GM13976 (cell line): ENCODE data around the gene PXDC1.

Source experiments
- DNase-seq: peaks from one replicate; pipeline ENCODE4 v3.0.0; 2012; ENCODE audit warnings: low spot score
- CTCF ChIP-seq: IDR thresholded peaks from 2 replicates; pipeline ENCODE4 v1.5.1; 2012; ENCODE audit warnings: borderline replicate concordance, mild to moderate bottlenecking; ENCODE audit not compliant: insufficient read depth; ENCODE audit errors: extremely low read depth, missing control alignments, control extremely low read depth
- in situ Hi-C: fragments of 300-500 bp; cut with MboI; formaldehyde crosslinking; loops from one replicate; pipeline ENCODE4 v1.12.0; 2022; ENCODE audit warnings: low sequenced_read_pairs, mixed read lengths, inconsistent platforms; ENCODE audit not compliant: unreplicated experiment

Gene PXDC1

GRCh38 chr6:3742426-3743344, 8.8 kb downstream of the PXDC1 start:
- DNase-seq, result peak; percentile 88
- TF ChIP-seq CTCF, result peak; percentile 89
- in situ Hi-C loops, result loop anchor here (25.0 kb wide), 1 partner anchor 420 kb away; no protein-coding TSS in a partner anchor

- in situ Hi-C loops, result loop anchor here (25.0 kb wide), 1 partner anchor 420 kb away; no protein-coding TSS in a partner anchor
- DNase-seq, result no peak
- no peak for TF ChIP-seq CTCF
Observed at GRCh38 chr6:3742076-3742425, 9.5 kb downstream of the PXDC1 start.

GRCh38 chr6:3741477-3741871, 10.0 kb downstream of the PXDC1 start:
- DNase-seq, result no peak
- in situ Hi-C loops, result loop anchor here (25.0 kb wide), 1 partner anchor 421 kb away; no protein-coding TSS in a partner anchor
- TF ChIP-seq CTCF, result no peak

DNA sequence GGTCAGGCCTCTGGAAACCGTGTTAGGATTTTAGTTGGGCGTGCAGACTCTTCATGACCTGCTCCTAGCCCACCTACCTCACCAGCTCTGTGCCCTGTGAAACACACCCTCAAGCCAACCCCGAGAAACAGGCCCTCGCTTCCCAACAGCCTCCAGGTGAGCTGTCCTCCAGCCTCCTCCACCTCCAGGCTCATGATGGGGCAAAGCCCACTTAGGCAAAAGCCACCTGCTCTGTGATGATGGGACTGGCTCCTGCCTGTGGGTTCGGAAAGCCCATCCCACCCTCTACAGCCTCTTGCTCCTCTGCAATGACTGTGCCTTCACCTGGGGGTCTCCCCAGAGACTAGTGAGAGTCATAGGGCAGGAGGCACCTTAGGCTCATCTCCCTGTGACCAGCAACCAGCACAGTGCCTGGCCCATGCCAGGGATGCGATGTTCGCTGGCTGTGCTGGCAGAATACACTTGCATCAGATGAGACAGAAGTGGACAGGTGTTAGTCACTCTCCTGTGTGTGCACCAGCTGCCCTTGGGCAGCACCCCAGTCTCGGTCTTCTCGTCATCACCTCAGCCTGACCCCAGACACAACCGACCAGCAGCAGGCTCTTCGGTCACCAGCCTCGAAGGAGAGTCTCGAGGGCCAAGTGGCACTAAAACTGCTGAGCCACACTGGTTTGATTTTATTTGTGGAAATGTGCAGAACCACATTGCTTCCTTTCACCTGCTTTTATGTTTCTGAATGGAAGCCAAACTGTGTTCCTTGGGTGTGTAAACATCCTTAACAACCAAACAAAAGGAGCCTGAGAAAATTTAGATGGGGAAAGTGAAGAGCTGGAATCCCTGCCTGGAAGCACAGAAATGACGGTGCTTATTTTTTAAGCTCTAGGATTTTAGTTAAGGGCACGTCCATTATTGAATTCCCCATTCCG, 10.7 kb downstream of the PXDC1 start:
- no peak for TF ChIP-seq CTCF
- no peak for DNase-seq
- in situ Hi-C loops, result loop anchor here (25.0 kb wide), 1 partner anchor 421 kb away; no protein-coding TSS in a partner anchor

DNA sequence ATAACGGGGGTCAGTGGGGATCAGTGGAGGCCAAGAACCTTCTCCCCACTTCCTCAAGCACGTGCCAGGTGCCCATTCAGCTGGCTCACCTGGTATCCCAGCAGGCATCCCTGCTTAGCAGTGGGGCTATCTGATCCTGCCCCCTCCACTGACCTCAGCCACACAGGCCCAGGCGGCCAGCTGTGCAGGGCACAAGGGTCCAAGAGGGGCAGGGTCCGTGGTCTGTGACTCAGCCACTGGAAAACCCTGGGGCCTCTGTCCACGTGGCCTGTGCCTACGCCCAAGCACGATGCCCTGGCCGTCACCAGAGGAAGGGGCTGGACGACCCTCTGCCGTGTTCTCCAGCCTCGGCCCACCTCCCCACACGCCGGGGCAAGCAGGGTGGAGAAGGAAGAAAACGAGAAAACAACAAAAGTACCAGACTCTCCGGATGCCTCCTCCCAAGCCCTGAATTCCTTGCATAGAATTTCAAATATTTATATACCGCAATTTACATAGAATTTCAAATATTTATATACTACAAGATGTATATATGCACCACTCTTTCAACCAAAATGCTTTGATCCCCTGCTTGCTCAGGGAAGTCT, 12.1 kb downstream of the PXDC1 start:
- no peak for TF ChIP-seq CTCF
- no peak for DNase-seq
- in situ Hi-C loops, result loop anchor here (5.0 to 25.0 kb wide), 3 partner anchors 243 to 423 kb away; no protein-coding TSS in a partner anchor
